Measurements from ENCODE around the gene DUSP6. TPM values are rescaled to one million over a fixed set of nuclear protein-coding genes. Genes with fewer than 3 reads are reported as not detected.

Gene DUSP6
- total RNA-seq, 1 donor from 2014 or later: 80.1 TPM

DNA sequence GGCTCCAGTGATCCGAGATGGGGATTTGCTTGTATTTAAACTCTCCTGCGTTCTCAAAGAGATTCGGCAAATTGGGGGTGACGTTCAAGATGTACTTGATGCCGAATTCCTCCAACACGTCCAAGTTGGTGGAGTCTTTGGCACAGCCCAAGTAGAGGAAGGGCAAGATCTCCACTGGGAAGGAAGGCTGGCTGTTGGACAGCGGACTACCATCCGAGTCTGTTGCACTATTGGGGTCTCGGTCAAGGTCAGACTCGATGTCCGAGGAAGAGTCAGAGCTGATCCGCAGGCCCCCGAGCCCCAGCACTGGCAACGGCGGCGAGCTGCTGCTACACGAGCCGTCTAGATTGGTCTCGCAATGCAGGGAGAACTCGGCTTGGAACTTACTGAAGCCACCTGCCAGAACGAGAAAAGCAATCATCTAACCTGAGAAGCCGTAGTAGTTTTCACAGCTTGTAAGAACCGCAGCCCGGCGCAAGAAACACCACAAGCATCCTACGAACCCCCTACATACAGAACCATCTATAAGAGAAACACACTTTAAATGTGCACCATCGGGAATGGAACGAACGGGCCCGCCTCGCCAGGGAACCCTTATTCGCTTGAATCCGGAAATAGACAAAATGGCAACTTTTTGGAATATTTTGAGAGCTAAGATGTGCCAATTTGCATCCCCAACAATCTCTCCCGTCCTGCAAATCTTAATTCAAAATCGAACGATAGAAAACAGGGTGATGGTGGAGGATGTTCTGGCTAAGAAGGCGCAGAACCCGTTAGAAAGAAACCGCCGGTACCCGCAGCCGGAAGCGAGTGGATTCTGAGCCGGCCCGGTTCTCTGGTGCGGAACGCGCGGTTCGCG lies 1.4 kb downstream of the DUSP6 start:
- no peak for DNase-seq (ENCODE audit: low spot score, unreplicated experiment)
- TF ChIP-seq, protein P1, sequence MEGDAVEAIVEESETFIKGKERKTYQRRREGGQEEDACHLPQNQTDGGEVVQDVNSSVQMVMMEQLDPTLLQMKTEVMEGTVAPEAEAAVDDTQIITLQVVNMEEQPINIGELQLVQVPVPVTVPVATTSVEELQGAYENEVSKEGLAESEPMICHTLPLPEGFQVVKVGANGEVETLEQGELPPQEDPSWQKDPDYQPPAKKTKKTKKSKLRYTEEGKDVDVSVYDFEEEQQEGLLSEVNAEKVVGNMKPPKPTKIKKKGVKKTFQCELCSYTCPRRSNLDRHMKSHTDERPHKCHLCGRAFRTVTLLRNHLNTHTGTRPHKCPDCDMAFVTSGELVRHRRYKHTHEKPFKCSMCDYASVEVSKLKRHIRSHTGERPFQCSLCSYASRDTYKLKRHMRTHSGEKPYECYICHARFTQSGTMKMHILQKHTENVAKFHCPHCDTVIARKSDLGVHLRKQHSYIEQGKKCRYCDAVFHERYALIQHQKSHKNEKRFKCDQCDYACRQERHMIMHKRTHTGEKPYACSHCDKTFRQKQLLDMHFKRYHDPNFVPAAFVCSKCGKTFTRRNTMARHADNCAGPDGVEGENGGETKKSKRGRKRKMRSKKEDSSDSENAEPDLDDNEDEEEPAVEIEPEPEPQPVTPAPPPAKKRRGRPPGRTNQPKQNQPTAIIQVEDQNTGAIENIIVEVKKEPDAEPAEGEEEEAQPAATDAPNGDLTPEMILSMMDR (IDR thresholded peaks at IDR 0.05; ENCODE audit: unreplicated experiment): no peak
- H3K4me1 Mint-ChIP-seq (ENCODE audit: low read depth): peaks cover 46% of the 10 kb centered on the region
- H3K9me3 Mint-ChIP-seq (ENCODE audit: low read depth): no peaks in the 10 kb centered on the region
- no peaks in the 10 kb centered on the region for H3K27me3 Mint-ChIP-seq
- peak overlapping the region; percentile 95 for H3K4me3 Mint-ChIP-seq (ENCODE audit: low read depth)
- peak overlapping the region; percentile 99 for H3K27ac Mint-ChIP-seq
- peaks cover 22% of the 10 kb centered on the region for H3K36me3 Mint-ChIP-seq (ENCODE audit: insufficient read depth)

DNA sequence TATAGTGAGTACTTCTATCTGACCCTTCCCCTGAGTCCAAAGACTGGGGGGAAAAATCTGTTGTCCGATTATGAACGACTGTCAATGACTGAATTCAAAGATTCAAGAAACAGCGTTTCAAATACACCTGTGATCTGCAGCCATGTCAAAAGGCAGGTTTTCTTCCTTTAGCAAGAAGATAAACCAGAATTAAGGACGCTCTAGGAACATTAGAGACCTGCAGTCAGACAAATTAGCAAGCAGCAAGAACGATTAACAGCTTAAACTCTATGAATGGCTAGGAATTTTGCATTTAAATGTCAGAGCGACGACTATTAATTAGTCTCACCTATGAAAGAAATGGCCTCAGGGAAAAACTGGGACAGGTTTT lies 2.1 kb downstream of the DUSP6 start:
- TF ChIP-seq, protein P1 (IDR thresholded peaks at IDR 0.05; ENCODE audit: unreplicated experiment): no peak
- no peaks in the 10 kb centered on the region for H3K9me3 Mint-ChIP-seq (ENCODE audit: low read depth)
- peaks cover 22% of the 10 kb centered on the region for H3K36me3 Mint-ChIP-seq (ENCODE audit: insufficient read depth)
- H3K27me3 Mint-ChIP-seq: no peaks in the 10 kb centered on the region
- H3K4me1 Mint-ChIP-seq (ENCODE audit: low read depth): peaks cover 47% of the 10 kb centered on the region
- peak overlapping the region; percentile 95 for H3K4me3 Mint-ChIP-seq (ENCODE audit: low read depth)
- DNase-seq (ENCODE audit: low spot score, unreplicated experiment): no peak
- H3K27ac Mint-ChIP-seq: peak overlapping the region; percentile 99

DNA sequence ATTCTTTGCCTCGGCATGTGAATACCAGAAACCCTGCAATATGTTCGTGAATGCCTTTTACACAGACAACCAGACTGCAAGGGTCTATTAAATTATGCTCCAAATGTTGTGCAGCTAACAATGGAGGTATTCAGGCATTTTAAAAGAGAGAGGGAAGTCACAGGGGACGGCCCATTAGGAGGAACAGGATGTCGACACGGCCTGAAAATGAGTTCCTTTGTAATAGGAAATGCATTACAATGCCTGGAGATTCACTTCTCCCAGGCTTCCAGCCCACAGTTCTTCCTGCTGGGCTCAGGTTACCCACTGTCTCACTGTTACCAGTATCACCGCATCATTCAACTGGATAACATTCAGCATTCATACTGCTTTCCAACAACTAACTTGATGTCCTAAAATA lies 2.5 kb downstream of the DUSP6 start:
- peaks cover 46% of the 10 kb centered on the region for H3K4me1 Mint-ChIP-seq (ENCODE audit: low read depth)

DNA sequence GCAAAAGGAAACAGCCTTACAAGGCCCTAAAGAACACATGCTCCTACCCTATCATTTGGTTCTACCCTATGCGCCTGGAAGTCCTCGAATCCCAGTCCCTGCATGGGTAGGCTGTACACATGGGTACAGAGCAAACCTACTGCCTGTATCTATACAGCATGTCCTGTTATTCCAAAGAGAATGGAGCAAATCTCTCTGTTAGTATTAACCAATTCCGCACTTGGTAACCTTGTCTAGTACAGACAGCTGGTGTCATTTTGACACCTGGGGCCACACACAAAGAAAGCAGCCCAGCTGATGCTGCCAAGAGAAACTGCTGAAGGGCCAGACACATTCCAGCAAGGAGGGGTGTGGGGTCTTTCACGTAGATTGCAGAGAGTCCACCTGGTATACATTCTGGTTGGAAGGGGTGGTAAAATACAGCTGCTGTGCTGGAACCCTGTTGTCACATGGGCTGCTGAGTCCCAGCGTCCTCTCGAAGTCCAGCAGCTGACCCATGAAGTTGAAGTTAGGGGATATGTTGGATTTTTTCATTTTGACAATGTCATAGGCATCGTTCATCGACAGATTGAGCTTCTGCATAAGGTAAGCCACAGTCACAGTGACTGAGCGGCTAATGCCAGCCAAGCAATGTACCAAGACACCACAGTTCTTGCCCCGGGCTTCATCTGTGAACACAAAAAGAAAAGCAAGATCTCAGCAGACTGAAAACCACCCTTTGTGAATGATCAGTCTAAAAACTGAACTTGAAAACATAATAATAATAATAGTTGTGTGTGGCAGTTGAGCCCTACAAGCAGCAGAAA lies 3.2 kb downstream of the DUSP6 start:
- TF ChIP-seq, protein P1 (IDR thresholded peaks at IDR 0.05; ENCODE audit: unreplicated experiment): no peak
- H3K36me3 Mint-ChIP-seq (ENCODE audit: insufficient read depth): peaks cover 22% of the 10 kb centered on the region
- DNase-seq (ENCODE audit: low spot score, unreplicated experiment): no peak
- H3K9me3 Mint-ChIP-seq (ENCODE audit: low read depth): no peaks in the 10 kb centered on the region
- H3K4me3 Mint-ChIP-seq (ENCODE audit: low read depth): peak overlapping the region; percentile 95
- H3K4me1 Mint-ChIP-seq (ENCODE audit: low read depth): peaks cover 52% of the 10 kb centered on the region
- peak overlapping the region; percentile 58 for H3K27ac Mint-ChIP-seq
- H3K27me3 Mint-ChIP-seq: no peaks in the 10 kb centered on the region

More for the DNA sequence above, 2.5 kb downstream of the DUSP6 start:
- H3K27me3 Mint-ChIP-seq: no peaks in the 10 kb centered on the region
- H3K27ac Mint-ChIP-seq: peak overlapping the region; percentile 99
- TF ChIP-seq, protein P1 (IDR thresholded peaks at IDR 0.05; ENCODE audit: unreplicated experiment): no peak
- peak overlapping the region; percentile 95 for H3K4me3 Mint-ChIP-seq (ENCODE audit: low read depth)
- H3K9me3 Mint-ChIP-seq (ENCODE audit: low read depth): no peaks in the 10 kb centered on the region
- peaks cover 22% of the 10 kb centered on the region for H3K36me3 Mint-ChIP-seq (ENCODE audit: insufficient read depth)
- no peak for DNase-seq (ENCODE audit: low spot score, unreplicated experiment)

DNA sequence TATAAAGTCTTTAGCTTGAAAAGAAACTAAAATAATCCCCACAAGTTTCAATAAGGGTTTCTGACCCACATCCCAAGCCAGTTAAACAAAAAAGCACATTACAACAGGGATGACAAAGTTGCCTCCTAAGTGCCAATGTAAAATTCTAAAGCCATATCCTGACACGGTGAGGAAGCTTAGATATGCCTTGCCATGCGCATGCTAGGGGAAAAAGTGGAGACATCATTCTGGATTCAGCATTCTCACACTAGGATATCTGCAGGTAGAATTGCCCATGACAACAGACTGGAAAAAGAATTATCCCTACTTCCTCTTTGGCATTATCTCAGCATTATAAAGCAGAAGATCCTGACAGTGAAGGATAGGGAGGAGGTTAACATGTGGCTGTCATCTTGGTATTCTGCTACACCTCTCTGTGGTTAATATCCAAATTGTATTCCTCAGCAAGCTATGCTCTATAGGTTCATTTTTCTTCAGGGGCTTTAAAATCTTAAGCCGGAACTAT lies 4.9 kb downstream of the DUSP6 start:
- Mint-ChIP-seq H3K4me3 (ENCODE audit: low read depth) (peak overlapping the region; percentile 10), H3K4me1 (ENCODE audit: low read depth) (peaks cover 62% of the 10 kb centered on the region), H3K27me3 (no peaks in the 10 kb centered on the region), H3K9me3 (ENCODE audit: low read depth) (no peaks in the 10 kb centered on the region), H3K36me3 (ENCODE audit: insufficient read depth) (peaks cover 22% of the 10 kb centered on the region), H3K27ac (peak overlapping the region; percentile 21)
- no peak for DNase-seq (ENCODE audit: low spot score, unreplicated experiment)
- TF ChIP-seq, protein P1 (IDR thresholded peaks at IDR 0.05; ENCODE audit: unreplicated experiment): no peak

Measured in progenitor cell of endocrine pancreas (in vitro differentiated cells).